Measurements from ENCODE around the gene PTPRD.

Gene PTPRD

GRCh38 chr9:8844549-8844948, 1768.3 kb downstream of the PTPRD start:
- Histone ChIP-seq H3K9me3 (ENCODE audit: low read depth, low read length) (no peaks in the 10 kb centered on the region), H3K4me3 (no peak overlapping the region), H3K27ac (no peak overlapping the region), H3K36me3 (ENCODE audit: insufficient read depth, low read length) (no peaks in the 10 kb centered on the region), H3K9ac (ENCODE audit: insufficient read length) (no peak overlapping the region)
- no peak for TF ChIP-seq POLR2AphosphoS5 (IDR thresholded peaks at IDR 0.05; ENCODE audit: borderline replicate concordance, low read depth, low read length)
- no peak for TF ChIP-seq FOXP2 (optimal IDR thresholded peaks at IDR 0.05; ENCODE audit: control extremely low read depth, extremely low read length, insufficient read depth)
- TF ChIP-seq EZH2 (IDR thresholded peaks at IDR 0.05), result no peak
- no peak for DNase-seq (ENCODE audit: low read depth, low spot score)

GRCh38 chr9:8842402-8843193, 1770.2 kb downstream of the PTPRD start:
- TF ChIP-seq EZH2 (IDR thresholded peaks at IDR 0.05) (no peak), FOXP2 (optimal IDR thresholded peaks at IDR 0.05; ENCODE audit: control extremely low read depth, extremely low read length, insufficient read depth) (no peak), POLR2AphosphoS5 (IDR thresholded peaks at IDR 0.05; ENCODE audit: borderline replicate concordance, low read depth, low read length) (no peak)
- DNase-seq (ENCODE audit: low read depth, low spot score), result no peak
- H3K36me3 ChIP-seq (ENCODE audit: insufficient read depth, low read length), result no peaks in the 10 kb centered on the region
- no peaks in the 10 kb centered on the region for H3K9me3 ChIP-seq (ENCODE audit: low read depth, low read length)
- no peak overlapping the region for H3K27ac ChIP-seq
- H3K4me3 ChIP-seq, result no peak overlapping the region
- no peak overlapping the region for H3K9ac ChIP-seq (ENCODE audit: insufficient read length)

- Histone ChIP-seq H3K9me3 (ENCODE audit: low read depth, low read length) (no peaks in the 10 kb centered on the region), H3K9ac (ENCODE audit: insufficient read length) (no peak overlapping the region), H3K27ac (no peak overlapping the region), H3K36me3 (ENCODE audit: insufficient read depth, low read length) (no peaks in the 10 kb centered on the region), H3K4me3 (no peak overlapping the region)
- no peak for DNase-seq (ENCODE audit: low read depth, low spot score)
- TF ChIP-seq FOXP2 (optimal IDR thresholded peaks at IDR 0.05; ENCODE audit: control extremely low read depth, extremely low read length, insufficient read depth) (no peak), EZH2 (IDR thresholded peaks at IDR 0.05) (no peak), POLR2AphosphoS5 (IDR thresholded peaks at IDR 0.05; ENCODE audit: borderline replicate concordance, low read depth, low read length) (no peak)
Measured at GRCh38 chr9:8838136-8838535, 1774.7 kb downstream of the PTPRD start.

- Histone ChIP-seq H3K9me3 (ENCODE audit: low read depth, low read length) (no peaks in the 10 kb centered on the region), H3K27ac (no peak overlapping the region), H3K4me3 (no peak overlapping the region), H3K9ac (ENCODE audit: insufficient read length) (no peak overlapping the region), H3K36me3 (ENCODE audit: insufficient read depth, low read length) (no peaks in the 10 kb centered on the region)
- TF ChIP-seq FOXP2 (optimal IDR thresholded peaks at IDR 0.05; ENCODE audit: control extremely low read depth, extremely low read length, insufficient read depth) (no peak), POLR2AphosphoS5 (IDR thresholded peaks at IDR 0.05; ENCODE audit: borderline replicate concordance, low read depth, low read length) (no peak), EZH2 (IDR thresholded peaks at IDR 0.05) (no peak)
- DNase-seq (ENCODE audit: low read depth, low spot score), result no peak
Measured at GRCh38 chr9:8835291-8835690, 1777.5 kb downstream of the PTPRD start.

GRCh38 chr9:8832955-8833354, 1779.8 kb downstream of the PTPRD start:
- H3K36me3 ChIP-seq (ENCODE audit: insufficient read depth, low read length), result no peaks in the 10 kb centered on the region
- H3K4me3 ChIP-seq, result no peak overlapping the region
- H3K9ac ChIP-seq (ENCODE audit: insufficient read length), result no peak overlapping the region
- no peaks in the 10 kb centered on the region for H3K9me3 ChIP-seq (ENCODE audit: low read depth, low read length)
- TF ChIP-seq EZH2 (IDR thresholded peaks at IDR 0.05), result no peak
- TF ChIP-seq FOXP2 (optimal IDR thresholded peaks at IDR 0.05; ENCODE audit: control extremely low read depth, extremely low read length, insufficient read depth), result no peak
- no peak for TF ChIP-seq POLR2AphosphoS5 (IDR thresholded peaks at IDR 0.05; ENCODE audit: borderline replicate concordance, low read depth, low read length)
- DNase-seq (ENCODE audit: low read depth, low spot score), result no peak
- no peak overlapping the region for H3K27ac ChIP-seq

- H3K27ac ChIP-seq, result no peak overlapping the region
- DNase-seq (ENCODE audit: low read depth, low spot score), result no peak
- H3K36me3 ChIP-seq (ENCODE audit: insufficient read depth, low read length), result no peaks in the 10 kb centered on the region
- H3K9me3 ChIP-seq (ENCODE audit: low read depth, low read length), result no peaks in the 10 kb centered on the region
- TF ChIP-seq FOXP2 (optimal IDR thresholded peaks at IDR 0.05; ENCODE audit: control extremely low read depth, extremely low read length, insufficient read depth) (no peak), EZH2 (IDR thresholded peaks at IDR 0.05) (no peak), POLR2AphosphoS5 (IDR thresholded peaks at IDR 0.05; ENCODE audit: borderline replicate concordance, low read depth, low read length) (no peak)
- H3K4me3 ChIP-seq, result no peak overlapping the region
- no peak overlapping the region for H3K9ac ChIP-seq (ENCODE audit: insufficient read length)
Measured at GRCh38 chr9:8832386-8832785, 1780.4 kb downstream of the PTPRD start.

- Histone ChIP-seq H3K9ac (ENCODE audit: insufficient read length) (no peak overlapping the region), H3K4me3 (no peak overlapping the region), H3K36me3 (ENCODE audit: insufficient read depth, low read length) (no peaks in the 10 kb centered on the region), H3K27ac (no peak overlapping the region), H3K9me3 (ENCODE audit: low read depth, low read length) (no peaks in the 10 kb centered on the region)
- no peak for DNase-seq (ENCODE audit: low read depth, low spot score)
- no peak for TF ChIP-seq POLR2AphosphoS5 (IDR thresholded peaks at IDR 0.05; ENCODE audit: borderline replicate concordance, low read depth, low read length)
- no peak for TF ChIP-seq EZH2 (IDR thresholded peaks at IDR 0.05)
- no peak for TF ChIP-seq FOXP2 (optimal IDR thresholded peaks at IDR 0.05; ENCODE audit: control extremely low read depth, extremely low read length, insufficient read depth)
Measured at GRCh38 chr9:8831568-8831967, 1781.2 kb downstream of the PTPRD start.

- no peak overlapping the region for H3K4me3 ChIP-seq
- DNase-seq (ENCODE audit: low read depth, low spot score), result no peak
- no peak overlapping the region for H3K9ac ChIP-seq (ENCODE audit: insufficient read length)
- H3K27ac ChIP-seq, result no peak overlapping the region
- no peaks in the 10 kb centered on the region for H3K9me3 ChIP-seq (ENCODE audit: low read depth, low read length)
- TF ChIP-seq EZH2 (IDR thresholded peaks at IDR 0.05) (no peak), FOXP2 (optimal IDR thresholded peaks at IDR 0.05; ENCODE audit: control extremely low read depth, extremely low read length, insufficient read depth) (no peak), POLR2AphosphoS5 (IDR thresholded peaks at IDR 0.05; ENCODE audit: borderline replicate concordance, low read depth, low read length) (no peak)
- no peaks in the 10 kb centered on the region for H3K36me3 ChIP-seq (ENCODE audit: insufficient read depth, low read length)
Measured at GRCh38 chr9:8826281-8826680, 1786.5 kb downstream of the PTPRD start.
